ENCODE results near the gene SEC16A.

The SEC16A gene, protein sequence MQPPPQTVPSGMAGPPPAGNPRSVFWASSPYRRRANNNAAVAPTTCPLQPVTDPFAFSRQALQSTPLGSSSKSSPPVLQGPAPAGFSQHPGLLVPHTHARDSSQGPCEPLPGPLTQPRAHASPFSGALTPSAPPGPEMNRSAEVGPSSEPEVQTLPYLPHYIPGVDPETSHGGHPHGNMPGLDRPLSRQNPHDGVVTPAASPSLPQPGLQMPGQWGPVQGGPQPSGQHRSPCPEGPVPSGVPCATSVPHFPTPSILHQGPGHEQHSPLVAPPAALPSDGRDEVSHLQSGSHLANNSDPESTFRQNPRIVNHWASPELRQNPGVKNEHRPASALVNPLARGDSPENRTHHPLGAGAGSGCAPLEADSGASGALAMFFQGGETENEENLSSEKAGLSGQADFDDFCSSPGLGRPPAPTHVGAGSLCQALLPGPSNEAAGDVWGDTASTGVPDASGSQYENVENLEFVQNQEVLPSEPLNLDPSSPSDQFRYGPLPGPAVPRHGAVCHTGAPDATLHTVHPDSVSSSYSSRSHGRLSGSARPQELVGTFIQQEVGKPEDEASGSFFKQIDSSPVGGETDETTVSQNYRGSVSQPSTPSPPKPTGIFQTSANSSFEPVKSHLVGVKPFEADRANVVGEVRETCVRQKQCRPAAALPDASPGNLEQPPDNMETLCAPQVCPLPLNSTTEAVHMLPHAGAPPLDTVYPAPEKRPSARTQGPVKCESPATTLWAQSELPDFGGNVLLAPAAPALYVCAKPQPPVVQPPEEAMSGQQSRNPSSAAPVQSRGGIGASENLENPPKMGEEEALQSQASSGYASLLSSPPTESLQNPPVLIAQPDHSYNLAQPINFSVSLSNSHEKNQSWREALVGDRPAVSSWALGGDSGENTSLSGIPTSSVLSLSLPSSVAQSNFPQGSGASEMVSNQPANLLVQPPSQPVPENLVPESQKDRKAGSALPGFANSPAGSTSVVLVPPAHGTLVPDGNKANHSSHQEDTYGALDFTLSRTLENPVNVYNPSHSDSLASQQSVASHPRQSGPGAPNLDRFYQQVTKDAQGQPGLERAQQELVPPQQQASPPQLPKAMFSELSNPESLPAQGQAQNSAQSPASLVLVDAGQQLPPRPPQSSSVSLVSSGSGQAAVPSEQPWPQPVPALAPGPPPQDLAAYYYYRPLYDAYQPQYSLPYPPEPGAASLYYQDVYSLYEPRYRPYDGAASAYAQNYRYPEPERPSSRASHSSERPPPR (N-terminal part only)

DNA sequence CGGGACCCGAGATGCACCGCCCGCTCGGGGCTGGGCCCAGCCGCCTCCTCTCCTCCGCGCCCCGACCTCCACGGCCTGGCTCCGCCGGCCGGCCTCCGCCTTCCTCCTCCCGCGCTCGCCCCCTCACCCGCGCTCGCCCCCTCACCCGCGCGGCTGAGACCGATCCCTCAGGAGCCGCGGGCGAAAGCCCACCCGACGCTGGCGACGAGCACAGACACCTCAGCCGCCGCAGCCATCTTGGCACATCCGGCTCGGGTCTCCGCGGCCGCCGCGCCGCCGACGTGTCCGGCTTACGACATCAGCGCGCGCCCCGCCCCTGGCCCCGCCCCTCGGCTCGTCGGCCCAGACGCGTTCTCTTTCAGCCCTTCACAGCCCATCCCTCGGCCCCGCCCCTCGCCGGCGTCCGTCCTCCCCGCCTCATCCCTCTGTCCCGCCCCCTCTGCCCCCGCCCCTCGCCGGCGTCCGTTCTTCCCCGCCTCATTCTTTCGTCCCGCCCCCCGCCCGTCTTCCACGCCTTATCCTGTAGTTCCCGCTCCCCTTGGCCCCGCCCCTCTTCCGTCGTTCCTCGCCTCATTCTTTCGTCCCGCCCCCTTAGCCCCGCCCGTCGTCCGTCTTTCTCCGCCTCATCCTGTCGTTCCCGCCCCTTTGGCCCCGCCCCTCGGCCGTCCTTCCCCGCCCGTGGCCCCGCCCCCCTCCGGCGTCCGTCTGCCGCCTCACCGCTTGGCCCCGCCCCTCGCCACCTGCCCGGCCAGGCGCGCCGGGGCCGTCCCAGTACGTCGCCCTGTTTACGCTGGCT, at the start of gene SEC16A:
TSS of gene SEC16A (minus strand) at position 248 of the 796 bp plus-strand sequence. CDS start 5,425 bp downstream, outside the sequence.
- H3K27ac ChIP-seq, result peak within 1 kb of the TSS; percentile 100
- TF ChIP-seq, protein P1, sequence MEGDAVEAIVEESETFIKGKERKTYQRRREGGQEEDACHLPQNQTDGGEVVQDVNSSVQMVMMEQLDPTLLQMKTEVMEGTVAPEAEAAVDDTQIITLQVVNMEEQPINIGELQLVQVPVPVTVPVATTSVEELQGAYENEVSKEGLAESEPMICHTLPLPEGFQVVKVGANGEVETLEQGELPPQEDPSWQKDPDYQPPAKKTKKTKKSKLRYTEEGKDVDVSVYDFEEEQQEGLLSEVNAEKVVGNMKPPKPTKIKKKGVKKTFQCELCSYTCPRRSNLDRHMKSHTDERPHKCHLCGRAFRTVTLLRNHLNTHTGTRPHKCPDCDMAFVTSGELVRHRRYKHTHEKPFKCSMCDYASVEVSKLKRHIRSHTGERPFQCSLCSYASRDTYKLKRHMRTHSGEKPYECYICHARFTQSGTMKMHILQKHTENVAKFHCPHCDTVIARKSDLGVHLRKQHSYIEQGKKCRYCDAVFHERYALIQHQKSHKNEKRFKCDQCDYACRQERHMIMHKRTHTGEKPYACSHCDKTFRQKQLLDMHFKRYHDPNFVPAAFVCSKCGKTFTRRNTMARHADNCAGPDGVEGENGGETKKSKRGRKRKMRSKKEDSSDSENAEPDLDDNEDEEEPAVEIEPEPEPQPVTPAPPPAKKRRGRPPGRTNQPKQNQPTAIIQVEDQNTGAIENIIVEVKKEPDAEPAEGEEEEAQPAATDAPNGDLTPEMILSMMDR (IDR thresholded peaks at IDR 0.05; ENCODE audit: low read depth, low read length), result no peak
- no peaks in the 10 kb centered on the region for H3K27me3 ChIP-seq (ENCODE audit: insufficient read depth, low read depth, severe bottlenecking)
- H3K9me3 ChIP-seq (ENCODE audit: severe bottlenecking), result no peaks in the 10 kb centered on the region
- H3K4me3 ChIP-seq (ENCODE audit: low read depth, low read length), result peak within 1 kb of the TSS; percentile 79
- H3K36me3 ChIP-seq, result peaks cover 17% of the 10 kb centered on the region
- peak; percentile 99 for DNase-seq

DNA sequence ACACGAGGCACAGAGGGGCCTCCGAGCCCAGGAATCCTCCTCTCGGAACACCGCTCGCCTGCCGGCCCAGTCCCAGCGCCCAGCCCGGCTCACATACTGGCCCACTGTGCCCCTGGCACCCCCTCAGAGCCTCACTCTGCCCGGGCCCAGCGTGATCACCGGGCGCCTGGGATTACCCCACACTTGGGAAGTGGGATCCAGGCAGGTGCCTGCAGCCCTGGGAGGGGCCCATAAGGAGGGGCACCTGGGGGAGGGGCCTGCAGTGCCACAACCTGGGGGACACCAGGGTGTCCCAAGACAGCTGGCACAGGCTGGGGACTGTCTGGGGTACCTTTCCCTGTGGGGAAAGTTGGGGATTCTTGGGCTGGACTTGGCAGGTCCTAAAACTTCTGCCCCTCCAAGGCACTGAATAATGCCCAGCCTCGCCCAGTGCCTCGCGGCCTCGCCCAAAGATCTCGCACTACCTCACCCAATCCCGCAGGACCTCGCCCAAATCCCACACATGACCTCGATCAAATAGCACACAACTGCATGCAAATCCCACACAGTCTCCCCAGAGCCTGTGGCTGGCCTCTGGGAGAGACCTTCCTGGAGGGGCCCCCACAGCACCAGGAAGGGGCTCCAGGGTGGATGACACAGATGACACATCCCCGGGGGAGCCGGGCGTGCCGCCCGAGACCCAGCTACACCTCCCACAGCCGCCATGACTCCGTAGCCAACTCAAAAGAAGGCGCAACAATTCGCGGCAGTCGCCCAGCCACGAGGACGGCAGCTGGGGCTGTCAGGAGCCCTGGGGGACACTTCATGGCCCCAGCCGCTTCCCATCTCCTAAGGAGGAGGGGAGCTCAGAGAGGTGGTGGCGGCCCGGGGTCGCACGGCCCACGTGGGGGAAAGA, 49.3 kb upstream of the SEC16A start:
- DNase-seq, result no peak
- H3K9me3 ChIP-seq (ENCODE audit: severe bottlenecking), result no peaks in the 10 kb centered on the region
- H3K27ac ChIP-seq, result no peak overlapping the region
- no peak overlapping the region for H3K4me3 ChIP-seq (ENCODE audit: low read depth, low read length)
- no peaks in the 10 kb centered on the region for H3K27me3 ChIP-seq (ENCODE audit: insufficient read depth, low read depth, severe bottlenecking)
- H3K36me3 ChIP-seq, result peaks cover 11% of the 10 kb centered on the region
- TF ChIP-seq, protein P1 (IDR thresholded peaks at IDR 0.05; ENCODE audit: low read depth, low read length), result no peak

DNA sequence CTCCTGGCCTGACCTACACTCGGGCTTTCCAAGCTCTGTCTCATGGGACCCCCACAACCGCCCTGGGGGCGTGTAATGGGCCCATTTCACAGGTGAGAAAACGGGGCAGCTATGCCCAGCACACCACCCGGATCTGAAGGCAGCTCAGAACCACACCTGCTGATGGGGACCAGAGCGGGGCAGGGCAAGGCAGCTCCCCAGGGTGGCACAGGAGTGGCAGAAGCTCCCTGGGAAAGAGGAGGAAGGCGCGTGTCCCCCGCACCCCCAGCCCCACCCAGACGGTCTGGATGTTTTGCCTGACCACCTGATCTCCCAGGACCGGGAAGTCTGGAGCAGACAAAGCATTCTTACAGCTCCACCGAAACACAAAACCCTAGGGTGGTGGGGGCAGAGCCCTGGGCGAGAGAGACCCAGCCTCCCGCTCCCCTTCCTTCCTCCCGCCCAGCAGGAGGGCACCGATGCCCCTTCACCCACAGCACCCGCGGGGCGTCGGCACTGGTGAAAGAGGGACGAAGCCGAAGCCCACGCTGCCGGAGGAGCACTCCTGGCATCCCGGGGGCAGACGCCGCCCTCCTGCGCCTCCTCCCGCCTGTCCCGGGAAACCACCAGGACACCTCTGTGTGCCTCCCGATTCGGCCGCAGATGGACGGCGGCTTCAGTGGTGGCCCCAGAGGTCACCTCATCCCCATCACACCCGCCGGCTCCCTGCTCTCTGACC, 48.5 kb upstream of the SEC16A start:
- H3K9me3 ChIP-seq (ENCODE audit: severe bottlenecking), result no peaks in the 10 kb centered on the region
- H3K27ac ChIP-seq, result no peak overlapping the region
- no peak overlapping the region for H3K4me3 ChIP-seq (ENCODE audit: low read depth, low read length)
- H3K27me3 ChIP-seq (ENCODE audit: insufficient read depth, low read depth, severe bottlenecking), result no peaks in the 10 kb centered on the region
- H3K36me3 ChIP-seq, result peaks cover 6% of the 10 kb centered on the region; the same call in 1 of the 2 replicates
- no peak for DNase-seq
- TF ChIP-seq, protein P1 (IDR thresholded peaks at IDR 0.05; ENCODE audit: low read depth, low read length), result no peak

DNA sequence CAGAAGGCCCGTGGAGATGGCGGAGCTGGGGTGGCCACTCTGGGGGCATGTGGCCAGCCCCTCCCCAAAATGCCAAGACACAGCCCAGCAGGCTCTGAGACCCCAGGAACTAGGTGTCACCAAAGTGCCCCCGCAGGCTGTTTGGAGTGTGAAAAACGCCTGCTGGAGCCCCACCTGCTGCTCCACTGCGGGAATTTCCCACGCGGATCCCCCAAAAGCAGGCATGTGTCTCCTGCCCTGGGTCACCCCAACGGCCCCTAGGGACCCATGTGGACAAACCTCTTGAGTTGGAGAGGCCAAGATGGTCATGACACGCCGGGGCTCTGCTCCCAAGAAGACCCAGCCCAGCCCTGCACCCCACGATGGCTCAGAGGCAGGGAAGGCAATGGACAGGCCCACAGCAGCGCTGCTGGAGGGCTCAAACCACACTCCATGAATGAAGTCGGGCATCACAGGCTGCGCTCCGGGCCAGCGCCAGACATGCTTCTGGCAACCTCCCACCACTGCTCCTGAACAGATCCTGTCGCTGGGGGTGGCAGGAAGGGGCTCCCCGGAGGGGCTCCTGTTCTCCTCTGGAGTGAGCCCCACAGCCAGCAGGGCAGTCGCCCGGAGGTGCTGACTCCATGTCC, 47.7 kb upstream of the SEC16A start:
- peaks cover 6% of the 10 kb centered on the region; the same call in 1 of the 2 replicates for H3K36me3 ChIP-seq
- no peaks in the 10 kb centered on the region for H3K27me3 ChIP-seq (ENCODE audit: insufficient read depth, low read depth, severe bottlenecking)
- TF ChIP-seq, protein P1 (IDR thresholded peaks at IDR 0.05; ENCODE audit: low read depth, low read length), result no peak
- no peak for DNase-seq
- peak overlapping the region; percentile 88; the same call in 1 of the 2 replicates for H3K27ac ChIP-seq
- H3K4me3 ChIP-seq (ENCODE audit: low read depth, low read length), result no peak overlapping the region
- no peaks in the 10 kb centered on the region for H3K9me3 ChIP-seq (ENCODE audit: severe bottlenecking)

Measured in WERI-Rb-1 (cell line).